ENCODE data around the gene NTM. TPM values are rescaled to one million over a fixed set of nuclear protein-coding genes. Genes with fewer than 3 reads are reported as not detected.

Gene NTM
- total and polyA plus RNA-seq, 2 of the 8 experiments (the other 6 are each of a cell fraction or from before 2014, with no cell fraction given): 13.4 to 20.0 TPM

- H3K4ac ChIP-seq (replicated peaks; ENCODE audit: insufficient read length, low read depth, low read length): no peak overlapping the region
- no peak overlapping the region for H3K14ac ChIP-seq (ENCODE audit: insufficient read length)
- H3K27me3 ChIP-seq (replicated peaks in 1 of 4; ENCODE audit: control insufficient read depth in 3 of 4, extremely low read depth in 1 of 4, insufficient read depth in 3 of 4, low read length in 3 of 4): no peaks in the 10 kb centered on the region
- no peak overlapping the region for H3K18ac ChIP-seq (ENCODE audit: extremely low read depth, low read length)
- no peak overlapping the region for H4K5ac ChIP-seq (ENCODE audit: insufficient read length, low read depth, low read length)
- CTCF ChIA-PET (ENCODE audit: partially characterized antibody): no interaction called here
- H3K23ac ChIP-seq (ENCODE audit: insufficient read length): no peak overlapping the region
- no peaks in the 10 kb centered on the region for H3K23me2 ChIP-seq (ENCODE audit: low read depth, low read length)
- no peak overlapping the region for H2BK20ac ChIP-seq (ENCODE audit: low read length)
- no peak overlapping the region for H4K8ac ChIP-seq (ENCODE audit: extremely low read depth, insufficient read depth, low read length)
- H3K9ac ChIP-seq (replicated peaks in 1 of 4; ENCODE audit: extremely low read depth in 1 of 4, low read depth in 3 of 4, low read length in 3 of 4): no peak overlapping the region
- no peak overlapping the region for H2BK15ac ChIP-seq (ENCODE audit: low read length)
- H4K91ac ChIP-seq (replicated peaks; ENCODE audit: insufficient read length, low read length): no peak overlapping the region
- H3K4me3 ChIP-seq (ENCODE audit: extremely low read depth in 1 of 4, insufficient read depth in 2 of 4, low read depth in 3 of 4, low read length in 4 of 4): no peak overlapping the region
- H2BK5ac ChIP-seq (ENCODE audit: low read depth, low read length): no peak overlapping the region
- H2BK12ac ChIP-seq (ENCODE audit: low read depth, low read length): no peak overlapping the region
- no peaks in the 10 kb centered on the region for H4K20me1 ChIP-seq (replicated peaks in 1 of 2; ENCODE audit: control insufficient read depth in 1 of 2, insufficient read depth in 2 of 2, low read length in 2 of 2)
- no peak for DNase-seq (ENCODE audit: low read depth in 1 of 2, low spot score in 2 of 2)
- H3K56ac ChIP-seq (replicated peaks; ENCODE audit: insufficient read length, low read depth, low read length): no peak overlapping the region
- no peaks in the 10 kb centered on the region for H3K79me2 ChIP-seq (ENCODE audit: control insufficient read depth in 1 of 2, insufficient read depth in 2 of 2, low read length in 2 of 2)
- H3K4me2 ChIP-seq (ENCODE audit: insufficient read depth in 1 of 2, low read depth in 2 of 2, low read length in 2 of 2): no peak overlapping the region
- peaks cover 3 to 11% of the 10 kb centered on the region in 2 experiments; a peak in 3 of 4 replicates for H3K9me3 ChIP-seq (ENCODE audit: insufficient read depth in 2 of 2, low read depth in 1 of 2, low read length in 1 of 2)
- no peak overlapping the region for H2BK120ac ChIP-seq (replicated peaks; ENCODE audit: low read depth, low read length)
- FAIRE-seq: no peak
- no peak overlapping the region for H2AFZ ChIP-seq (ENCODE audit: low read length)
- POLR2A ChIA-PET (ENCODE audit: partially characterized antibody): no interaction called here
- H2AK5ac ChIP-seq (ENCODE audit: low read depth, low read length): no peak overlapping the region
- WGBS, 2 experiments (ENCODE audit: extremely low coverage in 1 of 2, insufficient coverage in 1 of 2, insufficient read length in 1 of 2, insufficient replicate concordance in 2 of 2, low coverage in 1 of 2, low lambda C conversion rate in 2 of 2, missing lambda C conversion rate in 1 of 2): 94% methylated on average over 3 of the region's 3 CpGs; no CpG with 5 or more reads in 1 of the 2 experiments
- no peaks in the 10 kb centered on the region for H3K36me3 ChIP-seq (ENCODE audit: control insufficient read depth in 2 of 4, insufficient read depth in 4 of 4, low read length in 3 of 4)
- H3K4me1 ChIP-seq (replicated peaks in 1 of 4; ENCODE audit: control insufficient read depth in 3 of 4, insufficient read depth in 4 of 4, low read length in 3 of 4): no peaks in the 10 kb centered on the region
- H3K27ac ChIP-seq (ENCODE audit: low read depth, low read length): no peak overlapping the region
- H3K79me1 ChIP-seq (ENCODE audit: low read depth, low read length): no peaks in the 10 kb centered on the region
- no peak for TF ChIP-seq CEBPB (IDR thresholded peaks at IDR 0.05; ENCODE audit: low read depth, low read length)
- TF ChIP-seq YY1 (IDR thresholded peaks at IDR 0.05; ENCODE audit: low read depth, low read length): no peak
- TF ChIP-seq EZH2 (IDR thresholded peaks at IDR 0.05; ENCODE audit: low read depth, low read length, severe bottlenecking): no peak
- TF ChIP-seq SRF (IDR thresholded peaks at IDR 0.05; ENCODE audit: low read depth, low read length): no peak
- no peak for TF ChIP-seq TAF7 (optimal IDR thresholded peaks at IDR 0.05; ENCODE audit: borderline replicate concordance, low read depth, low read length)
- no peak for TF ChIP-seq BCL11A (IDR thresholded peaks at IDR 0.05; ENCODE audit: low read depth in 2 of 2, low read length in 2 of 2)
- no peak for TF ChIP-seq SP1 (IDR thresholded peaks at IDR 0.05; ENCODE audit: low read depth, low read length)
- TF ChIP-seq PHF8 (conservative IDR thresholded peaks at IDR 0.05; ENCODE audit: low read depth, low read length): no peak
- no peak for TF ChIP-seq MAX (IDR thresholded peaks at IDR 0.05)
- TF ChIP-seq TCF12 (IDR thresholded peaks at IDR 0.05; ENCODE audit: low read depth, low read length): no peak
- no peak for TF ChIP-seq TBP (IDR thresholded peaks at IDR 0.05; ENCODE audit: low read depth, low read length)
- TF ChIP-seq HDAC6 (IDR thresholded peaks at IDR 0.05; ENCODE audit: low read depth, low read length): no peak
- TF ChIP-seq ATF2 (IDR thresholded peaks at IDR 0.05; ENCODE audit: low read length): no peak
- TF ChIP-seq NRF1 (IDR thresholded peaks at IDR 0.05; ENCODE audit: low read depth, low read length): no peak
These were observed 1009.1 kb downstream of the NTM start for GRCh38 chr11:132379540-132379939.
